ENCODE data around the gene ELMOD3.
"Not testable (repeated sequence)": the region's sequence is repeated elsewhere in the genome, so short reads cannot be mapped to it uniquely, and the experiment has no call there.

ELMOD3 gene

GRCh38 chr2:85329181-85329651 is 25.4 kb upstream of the ELMOD3 start:
- DNase-seq (ENCODE audit: low spot score), result no peak

DNA sequence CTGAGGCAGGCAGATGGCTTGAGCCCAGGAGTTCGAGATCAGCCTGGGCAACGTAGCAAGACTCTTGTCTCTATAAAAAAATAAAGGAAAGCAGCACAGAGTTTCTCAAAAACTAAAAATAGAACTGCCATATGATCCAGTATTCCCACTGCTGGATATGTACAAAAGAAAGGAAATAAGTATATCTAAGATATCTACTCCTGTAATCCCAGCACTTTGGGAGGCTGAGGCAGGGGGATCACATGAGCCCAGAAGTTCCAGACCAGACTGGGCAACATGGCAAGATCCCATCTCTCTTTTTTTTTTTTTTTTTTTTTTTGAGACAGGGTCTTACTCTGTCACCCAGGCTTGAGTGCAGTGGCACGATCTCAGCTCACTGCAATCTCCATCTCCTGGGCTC is 24.9 kb upstream of the ELMOD3 start:
- not testable (repeated sequence) for DNase-seq (ENCODE audit: low spot score)

DNA sequence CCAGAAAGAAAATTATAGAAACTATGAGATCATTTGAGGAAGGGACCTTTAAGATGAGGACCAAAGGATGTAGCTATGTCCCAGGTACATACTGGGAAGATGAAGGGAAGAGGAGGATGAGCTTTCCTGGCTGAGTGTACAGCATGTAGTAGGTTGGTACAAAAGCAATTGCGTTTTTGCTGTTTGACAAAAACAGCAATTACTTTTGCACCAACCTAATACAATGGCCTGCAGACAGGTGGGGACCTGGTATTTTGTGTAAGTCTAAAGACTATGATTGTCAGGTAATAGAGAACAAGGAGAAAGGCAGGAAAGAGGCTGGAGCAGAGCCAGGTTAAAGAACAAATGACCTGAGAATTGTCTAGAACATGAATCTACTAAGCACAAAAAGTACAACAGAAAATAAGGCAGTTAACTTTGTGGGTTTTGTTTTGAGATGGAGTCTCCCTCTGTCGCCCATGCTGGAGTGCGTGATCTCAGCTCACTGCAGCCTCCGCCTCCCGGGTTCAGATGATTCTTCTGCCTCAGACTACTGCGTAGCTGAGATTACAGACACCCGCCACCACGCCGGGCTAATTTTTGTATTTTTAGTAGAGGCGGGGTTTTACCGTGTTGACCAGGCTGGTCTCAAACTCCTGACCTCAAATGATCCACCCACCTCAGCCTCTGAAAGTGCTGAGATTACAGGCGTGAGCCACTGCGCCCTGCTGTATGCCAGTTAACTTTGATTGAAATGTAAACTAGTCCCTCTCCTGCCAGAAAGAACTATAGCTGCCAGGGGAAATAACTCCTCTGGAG is 23.5 kb upstream of the ELMOD3 start:
- DNase-seq (ENCODE audit: low spot score), result no peak

DNA sequence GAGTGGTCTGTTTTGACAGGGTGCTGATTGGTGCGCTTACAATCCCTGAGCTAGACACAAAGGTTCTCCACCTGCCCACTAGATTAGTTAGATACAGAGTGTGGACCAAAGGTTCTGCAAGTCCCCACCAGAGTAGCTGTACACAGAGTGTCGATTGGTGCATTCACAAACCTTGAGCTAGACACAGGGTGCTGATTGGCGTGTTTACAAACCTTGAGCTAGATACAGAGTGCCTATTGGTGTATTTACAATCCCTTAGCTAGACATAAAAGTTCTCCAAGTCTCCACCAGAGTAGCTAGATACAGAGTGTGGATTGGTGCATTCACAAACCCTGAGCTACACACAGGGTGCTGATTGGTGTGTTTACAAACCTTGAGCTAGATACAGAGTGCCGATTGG is 20.7 kb upstream of the ELMOD3 start:
- DNase-seq (ENCODE audit: low spot score), result not testable (repeated sequence)

GRCh38 chr2:85334928-85335327 is 19.6 kb upstream of the ELMOD3 start:
- DNase-seq (ENCODE audit: low spot score), result no peak

DNA sequence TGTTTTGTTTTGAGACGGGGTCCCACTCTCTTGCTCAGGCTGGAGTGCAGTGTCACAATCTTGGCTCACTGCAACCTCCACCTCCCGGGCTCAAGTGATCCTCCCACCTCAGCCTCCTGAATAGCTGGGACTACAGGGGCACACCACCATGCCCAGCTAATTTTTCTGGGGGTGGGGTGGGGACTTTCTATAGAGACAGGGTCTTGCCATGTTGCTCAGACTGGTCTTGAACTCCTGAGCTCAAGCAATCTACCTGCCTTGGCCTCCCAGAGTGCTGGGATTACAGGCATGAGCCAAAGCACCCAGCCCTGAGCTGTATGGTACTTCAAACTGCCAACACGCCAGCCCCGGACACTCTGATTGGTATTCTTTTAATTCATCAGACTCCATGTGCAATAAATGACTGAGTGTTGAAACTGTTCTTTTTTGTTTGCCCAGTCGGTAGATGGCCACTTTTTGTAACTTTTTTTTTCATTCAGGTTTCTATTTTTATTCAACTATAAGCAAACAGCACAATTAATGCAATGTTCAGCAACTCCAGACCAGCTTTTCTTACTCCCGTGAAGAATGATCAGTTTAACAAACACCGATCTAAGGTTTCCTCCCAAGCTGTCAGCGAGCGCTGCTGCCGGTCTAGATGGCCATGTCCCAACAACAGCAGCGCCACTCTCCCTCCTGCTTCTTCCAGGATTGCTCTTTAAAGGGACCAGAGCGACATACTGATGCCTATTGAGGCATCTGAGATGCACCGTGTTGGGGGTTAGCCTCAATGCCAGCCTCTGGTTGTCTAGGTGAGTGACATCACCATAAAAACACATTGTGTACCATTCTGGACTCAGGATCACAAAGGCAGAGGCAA is 14.3 kb upstream of the ELMOD3 start:
- no peak for DNase-seq (ENCODE audit: low spot score)

DNA sequence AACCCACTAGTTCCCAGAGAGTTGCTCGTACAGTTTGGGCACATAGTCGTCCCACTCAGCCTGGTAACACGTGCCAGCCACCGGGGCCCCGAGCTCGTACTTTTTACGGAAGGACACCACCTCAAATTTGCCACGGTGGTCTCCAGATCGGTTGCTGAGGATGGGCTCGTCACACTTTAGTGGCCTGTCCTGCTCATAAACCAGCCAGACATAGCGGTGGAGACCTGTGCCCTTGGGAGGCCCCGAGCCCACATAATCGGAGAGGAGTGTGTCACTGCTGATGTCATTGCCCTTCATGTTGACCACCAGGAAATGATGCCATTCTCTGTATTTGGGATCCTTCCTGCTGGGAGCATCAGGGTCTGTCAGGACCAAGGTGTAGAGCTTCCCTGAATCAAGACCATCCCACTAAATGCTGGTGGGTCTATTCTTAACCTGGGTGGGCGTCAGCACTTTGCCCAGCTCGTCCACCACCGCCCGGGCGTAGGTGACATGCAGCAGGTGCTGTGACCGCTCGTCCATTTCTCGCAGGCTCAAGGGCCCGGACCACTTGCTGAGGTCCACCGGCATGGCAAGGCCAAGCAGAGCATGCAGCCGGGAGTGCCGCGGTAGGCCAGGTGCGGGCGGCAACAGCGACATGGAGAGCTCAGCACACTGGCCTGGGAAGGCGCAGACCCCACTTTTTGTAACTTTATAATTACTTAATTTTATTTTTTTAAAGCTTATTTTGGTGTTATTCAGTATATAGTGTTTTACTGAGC is 13.1 kb upstream of the ELMOD3 start:
- DNase-seq (ENCODE audit: low spot score), result no peak

DNA sequence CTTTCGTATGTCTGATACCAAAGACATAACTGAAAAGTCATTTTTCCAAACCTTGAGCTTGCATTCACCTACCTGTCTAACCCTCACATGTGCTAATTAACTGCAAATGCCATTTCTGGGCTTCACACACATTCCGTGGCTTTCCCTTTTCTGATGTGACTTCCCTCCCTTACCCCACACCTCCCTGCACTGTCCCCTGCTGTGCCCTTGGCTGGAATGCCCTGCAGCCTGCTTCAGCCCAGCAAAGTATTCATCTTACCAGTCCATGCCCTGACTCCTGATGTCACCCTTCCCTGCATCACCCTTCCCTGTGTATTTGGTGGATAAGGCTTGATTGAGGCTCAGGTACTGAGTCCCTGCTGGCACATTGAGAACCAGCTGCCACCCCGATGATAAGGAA is 12.4 kb upstream of the ELMOD3 start:
- no peak for DNase-seq (ENCODE audit: low spot score)

GRCh38 chr2:85343207-85343895 is 11.2 kb upstream of the ELMOD3 start:
- DNase-seq (ENCODE audit: low spot score), result not testable (repeated sequence)

GRCh38 chr2:85344356-85344954 is 10.1 kb upstream of the ELMOD3 start:
- DNase-seq (ENCODE audit: low spot score), result no peak

- DNase-seq (ENCODE audit: low spot score), result no peak
Observed at GRCh38 chr2:85347599-85347998, 7.0 kb upstream of the ELMOD3 start.

GRCh38 chr2:85353876-85354285 is 688 bp upstream of the ELMOD3 start:
- peak; percentile 6 for DNase-seq (ENCODE audit: low spot score)

- DNase-seq (ENCODE audit: low spot score), result no peak
Observed at GRCh38 chr2:85355073-85355410, 473 bp downstream of the ELMOD3 start.

DNA sequence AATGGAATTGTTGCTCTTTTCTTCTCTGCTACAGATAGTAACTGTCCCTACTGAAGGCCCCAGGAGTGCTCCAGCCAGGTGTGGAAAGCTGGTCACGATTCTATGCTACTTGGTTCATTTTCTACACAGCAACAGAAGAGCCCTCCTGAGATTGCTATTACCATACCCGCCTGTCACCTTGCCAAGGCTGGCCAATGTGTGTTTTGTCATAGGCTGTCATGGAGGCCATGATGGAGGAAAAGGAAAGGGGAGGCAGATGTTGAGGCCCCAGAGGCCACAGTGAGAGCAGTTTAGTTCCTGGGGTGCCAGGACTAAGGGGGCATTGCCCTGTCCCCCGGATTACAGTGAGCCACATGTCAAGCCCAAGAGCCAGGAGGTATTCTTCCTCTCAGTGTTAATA is 952 bp downstream of the ELMOD3 start:
- no peak for DNase-seq (ENCODE audit: low spot score)

DNA sequence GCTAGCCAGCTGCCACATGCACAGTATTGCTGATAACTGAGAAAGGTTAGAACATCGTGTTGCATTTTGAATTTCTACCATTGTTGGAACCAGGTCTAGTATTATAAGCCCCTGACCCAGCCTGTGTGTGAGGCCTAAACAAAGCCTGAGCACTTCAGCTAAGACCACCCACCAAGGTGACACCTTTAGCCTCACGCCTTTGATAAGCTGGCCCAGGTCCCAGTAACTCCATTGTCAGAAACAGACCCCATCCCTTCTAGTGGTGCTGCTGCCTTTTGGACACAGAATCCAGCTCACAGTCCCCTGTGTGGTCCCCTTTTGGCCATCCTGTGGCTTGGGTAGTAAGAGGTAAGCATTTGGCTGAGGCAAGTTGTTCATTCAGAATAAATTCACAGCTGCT is 1.6 kb downstream of the ELMOD3 start:
- DNase-seq (ENCODE audit: low spot score), result no peak

- DNase-seq (ENCODE audit: low spot score), result no peak
Observed at GRCh38 chr2:85357736-85358135, 3.2 kb downstream of the ELMOD3 start.

GRCh38 chr2:85362653-85363387 is 8.3 kb downstream of the ELMOD3 start:
- DNase-seq (ENCODE audit: low spot score), result not testable (repeated sequence)

GRCh38 chr2:85367180-85367579 is 12.6 kb downstream of the ELMOD3 start:
- no peak for DNase-seq (ENCODE audit: low spot score)

GRCh38 chr2:85368921-85369320 is 14.4 kb downstream of the ELMOD3 start:
- no peak for DNase-seq (ENCODE audit: low spot score)

- DNase-seq (ENCODE audit: low spot score), result no peak
Observed at GRCh38 chr2:85369500-85369899, 14.9 kb downstream of the ELMOD3 start.

- no peak for DNase-seq (ENCODE audit: low spot score)
Observed at GRCh38 chr2:85371045-85371444, 16.5 kb downstream of the ELMOD3 start.
